A549 (cell line): ENCODE measurements around the gene TPSG1. TPM values are rescaled to one million over a fixed set of nuclear protein-coding genes. Genes with fewer than 3 reads are reported as not detected.
A peak's percentile ranks its signal among the peaks of the same experiment; 100 is the strongest.

ENCODE experiments used
- ATAC-seq, 2 experiments: fragments of 200-7000 bp in 1 of 2; fragments of >200 bp in 1 of 2; cut with Nextera tagmentation in 1 of 2; cut with Tn5 transposase in 1 of 2; 3 replicates each; pipeline versions ENCODE4 v1.8.0 to v1.9.1; 2018 to 2020; ENCODE audit warnings: mild to moderate bottlenecking in 1 of 2, moderate library complexity in 1 of 2
- CTCF ChIA-PET: fragments of 300-600 bp; sonication (Branson Sonifier 250); formaldehyde crosslinking; extraction: SDS; loops from one replicate; lab custom pipeline; 2021; ENCODE audit warnings: antibody characterized with exemption, inconsistent platforms; lab: Yijun Ruan, JAX
- POLR2A ChIA-PET: fragments of 350-600 bp; formaldehyde crosslinking; extraction: SDS; loops from one replicate; lab custom pipeline; 2021; ENCODE audit warnings: antibody characterized with exemption, inconsistent platforms; lab: Yijun Ruan, JAX
- DNase-seq, 2 experiments: peaks; one replicate each; pipeline versions ENCODE4 v3.0.0 to v3.0.0-alpha.2; 2011 to 2016; ENCODE audit warnings: low read depth in 1 of 2, low spot score in 1 of 2
- FAIRE-seq: peaks from 2 replicates; lab custom pipeline; 2011; peaks lifted over from hg19 to GRCh38; lab: Jason Lieb, UNC
- H3K27ac ChIP-seq, 2 experiments: fragments of >200 bp; sonication (Bioruptor Twin); formaldehyde crosslinking; 3 replicates each; pipeline ENCODE4 v1.5.1; 2016 to 2017
- H3K4me1 ChIP-seq: fragments of >200 bp; sonication (Bioruptor Twin); formaldehyde crosslinking; 3 replicates; pipeline ENCODE4 v1.6.1; 2016
- H3K4me2 ChIP-seq: fragments of >200 bp; sonication (Bioruptor Twin); formaldehyde crosslinking; 3 replicates; pipeline ENCODE4 v1.6.1; 2016
- H3K4me3 ChIP-seq: fragments of >200 bp; sonication (Bioruptor Twin); formaldehyde crosslinking; 3 replicates; pipeline ENCODE4 v1.5.1; 2016
- H3K9me3 ChIP-seq: fragments of >200 bp; sonication (Bioruptor Twin); formaldehyde crosslinking; 3 replicates; pipeline ENCODE4 v1.6.1; 2016
- BCL3 ChIP-seq: fragments of >200 bp; sonication (Bioruptor Twin); formaldehyde crosslinking; IDR thresholded peaks from 3 replicates; pipeline ENCODE4 v1.6.1; 2016
- CBX2 ChIP-seq: fragments of 200-600 bp; sonication (generic); IDR thresholded peaks from 2 replicates; pipeline ENCODE4 v1.6.1; 2016; ENCODE audit warnings: low read depth, mild to moderate bottlenecking, borderline replicate concordance
- CBX8 ChIP-seq: fragments of 200-600 bp; sonication (generic); IDR thresholded peaks from 2 replicates; pipeline ENCODE4 v1.6.1; 2016
- CHD2 ChIP-seq: fragments of 150-350 bp; IDR thresholded peaks from 2 replicates; pipeline ENCODE4 v1.6.1; 2014; ENCODE audit warnings: low read length; ENCODE audit not compliant: partially characterized antibody
- CHD4 ChIP-seq: fragments of 200-600 bp; sonication (generic); IDR thresholded peaks from 2 replicates; pipeline ENCODE4 v1.6.1; 2016; ENCODE audit warnings: antibody characterized with exemption, mild to moderate bottlenecking, borderline replicate concordance
- CTCF ChIP-seq: fragments of >200 bp; sonication (Bioruptor Twin); formaldehyde crosslinking; IDR thresholded peaks from 3 replicates; pipeline ENCODE4 v1.5.1; 2016
- E2F6 ChIP-seq: IDR thresholded peaks from 2 replicates; pipeline ENCODE4 v1.6.1; 2012; ENCODE audit warnings: low read depth, borderline replicate concordance
- FOSB ChIP-seq: fragments of 250-450 bp; sonication (Bioruptor Pico); IDR thresholded peaks from 2 replicates; pipeline ENCODE4 v1.5.0; 2020; ENCODE audit warnings: mild to moderate bottlenecking, moderate library complexity
- FOXS1 ChIP-seq: fragments of 250-450 bp; sonication (Bioruptor Pico); IDR thresholded peaks from 2 replicates; pipeline ENCODE4 v1.5.0; 2020; ENCODE audit warnings: mild to moderate bottlenecking, moderate library complexity
- HES2 ChIP-seq: fragments of >200 bp; sonication (Bioruptor Twin); formaldehyde crosslinking; IDR thresholded peaks from 2 replicates; pipeline ENCODE4 v1.6.1; 2016
- HMGXB4 ChIP-seq: fragments of 250-450 bp; sonication (Bioruptor Pico); IDR thresholded peaks from 2 replicates; pipeline ENCODE4 v1.5.0; 2021; ENCODE audit warnings: mild to moderate bottlenecking, moderate library complexity, borderline replicate concordance
- HOXB13 ChIP-seq: fragments of 250-450 bp; sonication (Bioruptor Pico); IDR thresholded peaks from 2 replicates; pipeline ENCODE4 v1.5.0; 2020; ENCODE audit warnings: low read depth, mild to moderate bottlenecking, moderate library complexity
- KDM1A ChIP-seq: fragments of 200-600 bp; sonication (generic); IDR thresholded peaks from 2 replicates; pipeline ENCODE4 v1.6.1; 2016; ENCODE audit warnings: low read depth, mild to moderate bottlenecking
- KDM5A ChIP-seq: fragments of 200-600 bp; sonication (generic); IDR thresholded peaks from 2 replicates; pipeline ENCODE4 v1.6.1; 2016; ENCODE audit warnings: antibody characterized with exemption, mild to moderate bottlenecking
- MAFK ChIP-seq: fragments of 450-650 bp; IDR thresholded peaks from 2 replicates; pipeline ENCODE4 v1.6.1; 2014; ENCODE audit not compliant: partially characterized antibody
- MAX ChIP-seq: IDR thresholded peaks from 2 replicates; pipeline ENCODE4 v1.6.1; 2012
- MAZ ChIP-seq: fragments of 150-350 bp; IDR thresholded peaks from 2 replicates; pipeline ENCODE4 v1.6.1; 2014; ENCODE audit warnings: antibody characterized with exemption, low read depth, low read length, borderline replicate concordance
- MYC ChIP-seq: IDR thresholded peaks from 2 replicates; pipeline ENCODE4 v1.6.1; 2012; ENCODE audit warnings: mild to moderate bottlenecking, inconsistent platforms, low read length, improper control_type of control experiment, borderline replicate concordance
- NFE2L2 ChIP-seq: fragments of 150-350 bp; conservative IDR thresholded peaks from 2 replicates; pipeline ENCODE4 v1.6.1; 2014; ENCODE audit warnings: low read length
- PBX3 ChIP-seq: IDR thresholded peaks from 2 replicates; pipeline ENCODE4 v1.6.1; 2012
- RAD21 ChIP-seq, 2 experiments: fragments of >200 bp in 1 of 2; sonication (Bioruptor Twin) in 1 of 2; formaldehyde crosslinking in 1 of 2; IDR thresholded peaks in 1 of 2; conservative IDR thresholded peaks in 1 of 2; 2 replicates in 1 of 2; 3 replicates in 1 of 2; pipeline ENCODE4 v1.6.1; 2012 to 2018; ENCODE audit warnings: inconsistent platforms in 1 of 2
- RARB ChIP-seq: fragments of 250-450 bp; sonication (Bioruptor Pico); IDR thresholded peaks from 2 replicates; pipeline ENCODE4 v1.8.0; 2021; ENCODE audit warnings: mild to moderate bottlenecking, moderate library complexity
- RCOR1 ChIP-seq: fragments of 150-350 bp; IDR thresholded peaks from 2 replicates; pipeline ENCODE4 v1.6.1; 2014; ENCODE audit warnings: antibody characterized with exemption, low read length, low read depth
- SREBF2 ChIP-seq: fragments of 450-650 bp; IDR thresholded peaks from 2 replicates; pipeline ENCODE4 v1.6.1; 2014; ENCODE audit warnings: mild to moderate bottlenecking, moderate library complexity
- ZC3H11A ChIP-seq: fragments of 450-650 bp; IDR thresholded peaks from 2 replicates; pipeline ENCODE4 v1.6.1; 2014; ENCODE audit warnings: antibody characterized with exemption, mild to moderate bottlenecking
- ZFP36 ChIP-seq: fragments of 450-650 bp; IDR thresholded peaks from 2 replicates; pipeline ENCODE4 v1.6.1; 2014; ENCODE audit warnings: borderline replicate concordance; ENCODE audit not compliant: partially characterized antibody
- WGBS: methylation state at CpG from one replicate; pipeline ENCODE4 v1.1.6; 2017; ENCODE audit errors: missing lambda C conversion rate; 5-methylcytosine and 5-hydroxymethylcytosine counted together
- polyA plus RNA-seq, 4 experiments: library from polyadenylated mRNA; depleted of rRNA in 3 of 4; stranded (reverse); fragments of >200 nt; fragmentation: RNase III in 1 of 4; extraction: RNeasy Plus Mini Kit Qiagen cat#74134 plus additional on column Dnase treatment in 1 of 4; gene quantifications; 2 replicates in 3 of 4; 3 replicates in 1 of 4; pipeline ENCODE4 v1.2.3, GENCODE V29; 2011 to 2017

TPSG1 gene
- polyA plus RNA-seq, 2 of the 4 experiments (the other 2 are of a cell fraction) = not detected

- FAIRE-seq (no peak), DNase-seq (no peak), ATAC-seq (no peak)
- POLR2A ChIA-PET = no interaction called here
- no peak overlapping the region for H3K4me3 ChIP-seq
- CTCF ChIA-PET = interaction anchor here (0.6 to 1.4 kb wide), 3 partner anchors 28 to 709 kb away, joined by 3 read pairs; no protein-coding TSS in a partner anchor
- H3K4me2 ChIP-seq = no peak overlapping the region
- peaks cover 67% of the 10 kb centered on the region for H3K4me1 ChIP-seq
- peak overlapping the region in 1 of 2 experiments; percentile 22; a peak in 1 of 6 replicates for H3K27ac ChIP-seq
- WGBS = 87% methylated on average over 15 of the region's 21 CpGs
- no peaks in the 10 kb centered on the region for H3K9me3 ChIP-seq
- TF ChIP-seq CTCF (no peak), NFE2L2 (no peak), CBX8 (no peak), RCOR1 (no peak), MAFK (no peak), HES2 (no peak), ZFP36 (no peak), E2F6 (no peak), CBX2 (no peak), MAX (no peak), CHD2 (no peak), MYC (no peak)
These were observed 46.7 kb downstream of the TPSG1 start for GRCh38 chr16:1178295-1178910.

GRCh38 chr16:1177750-1178149 is 47.3 kb downstream of the TPSG1 start:
- ChIA-PET CTCF (interaction anchor here (1.5 kb wide), 1 partner anchor 67 kb away, joined by 3 read pairs; no protein-coding TSS in a partner anchor), POLR2A (no interaction called here)
- Histone ChIP-seq H3K4me2 (no peak overlapping the region), H3K4me3 (no peak overlapping the region), H3K9me3 (no peaks in the 10 kb centered on the region), H3K4me1 (peaks cover 63% of the 10 kb centered on the region), H3K27ac (no peak overlapping the region)
- 72% methylated on average over 9 of the region's 13 CpGs for WGBS
- no peak for DNase-seq
- TF ChIP-seq RAD21 (conservative IDR thresholded peaks at IDR 0.05 in 1 of 2, IDR thresholded peaks at IDR 0.05 in 1 of 2) (no peak), MAX (no peak), KDM5A (no peak), FOXS1 (no peak), BCL3 (no peak), HOXB13 (CRISPR knock-in tag) (no peak)
- no peak for FAIRE-seq
- ATAC-seq = no peak

- ATAC-seq = no peak
- ChIA-PET POLR2A (no interaction called here), CTCF (interaction anchor here (0.7 to 1.7 kb wide), 6 partner anchors 9 to 70 kb away, joined by 3 to 16 read pairs (median 3); no protein-coding TSS in a partner anchor)
- DNase-seq = no peak
- WGBS = 90% methylated on average over 3 of the region's 19 CpGs
- peak overlapping the region in 1 of 2 experiments; percentile 92; a peak in 1 of 6 replicates for H3K27ac ChIP-seq
- peaks cover 58% of the 10 kb centered on the region for H3K4me1 ChIP-seq
- no peaks in the 10 kb centered on the region for H3K9me3 ChIP-seq
- no peak overlapping the region for H3K4me3 ChIP-seq
- TF ChIP-seq KDM1A (no peak), MYC (no peak), RARB (no peak), CHD4 (no peak), RAD21 (conservative IDR thresholded peaks at IDR 0.05 in 1 of 2, IDR thresholded peaks at IDR 0.05 in 1 of 2) (no peak), ZFP36 (no peak), CBX8 (no peak), FOSB (no peak), CHD2 (no peak), ZC3H11A (no peak), PBX3 (no peak), MAZ (no peak), HMGXB4 (CRISPR knock-in tag) (no peak), SREBF2 (no peak)
- TF ChIP-seq, all 56 proteins: peak for 0
- H3K4me2 ChIP-seq = no peak overlapping the region
- FAIRE-seq = no peak
These were observed 48.0 kb downstream of the TPSG1 start for GRCh38 chr16:1177053-1177452.
